Hindlimb muscle (tissue), 1 donor: ENCODE data around the gene EPOP. TPM values are rescaled to one million over a fixed set of nuclear protein-coding genes. Genes with fewer than 3 reads are reported as not detected.
"Not testable (repeated sequence)": the region's sequence is repeated elsewhere in the genome, so short reads cannot be mapped to it uniquely, and the experiment has no call there.

Source experiments
- DNase-seq: peaks from one replicate; pipeline ENCODE4 v3.0.0-alpha.2; 2013
- polyA plus RNA-seq: library from polyadenylated mRNA; unstranded; fragments of 120-200 nt; gene quantifications from one replicate; pipeline ENCODE4 v1.2.1, GENCODE V29; 2013; ENCODE audit not compliant: insufficient read length

EPOP gene
- polyA plus RNA-seq, 1 donor, result 0.48 TPM

DNA sequence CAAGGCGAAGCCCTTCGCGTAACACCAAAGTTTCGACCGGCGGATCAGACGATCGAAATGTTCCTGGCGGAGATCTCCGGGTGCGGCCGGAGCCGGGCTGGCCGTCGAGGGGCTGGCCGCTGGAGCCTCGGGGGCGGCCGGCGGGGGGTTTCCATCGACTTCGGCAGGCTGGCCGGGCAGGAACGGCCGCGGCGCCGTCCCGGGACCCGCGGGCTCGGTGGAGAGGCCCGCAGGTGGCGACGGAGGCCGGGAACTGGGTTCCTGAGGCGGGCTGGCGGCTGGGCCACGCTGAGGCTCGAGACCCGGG lies 1.1 kb downstream of the EPOP start:
- DNase-seq, result no peak

DNA sequence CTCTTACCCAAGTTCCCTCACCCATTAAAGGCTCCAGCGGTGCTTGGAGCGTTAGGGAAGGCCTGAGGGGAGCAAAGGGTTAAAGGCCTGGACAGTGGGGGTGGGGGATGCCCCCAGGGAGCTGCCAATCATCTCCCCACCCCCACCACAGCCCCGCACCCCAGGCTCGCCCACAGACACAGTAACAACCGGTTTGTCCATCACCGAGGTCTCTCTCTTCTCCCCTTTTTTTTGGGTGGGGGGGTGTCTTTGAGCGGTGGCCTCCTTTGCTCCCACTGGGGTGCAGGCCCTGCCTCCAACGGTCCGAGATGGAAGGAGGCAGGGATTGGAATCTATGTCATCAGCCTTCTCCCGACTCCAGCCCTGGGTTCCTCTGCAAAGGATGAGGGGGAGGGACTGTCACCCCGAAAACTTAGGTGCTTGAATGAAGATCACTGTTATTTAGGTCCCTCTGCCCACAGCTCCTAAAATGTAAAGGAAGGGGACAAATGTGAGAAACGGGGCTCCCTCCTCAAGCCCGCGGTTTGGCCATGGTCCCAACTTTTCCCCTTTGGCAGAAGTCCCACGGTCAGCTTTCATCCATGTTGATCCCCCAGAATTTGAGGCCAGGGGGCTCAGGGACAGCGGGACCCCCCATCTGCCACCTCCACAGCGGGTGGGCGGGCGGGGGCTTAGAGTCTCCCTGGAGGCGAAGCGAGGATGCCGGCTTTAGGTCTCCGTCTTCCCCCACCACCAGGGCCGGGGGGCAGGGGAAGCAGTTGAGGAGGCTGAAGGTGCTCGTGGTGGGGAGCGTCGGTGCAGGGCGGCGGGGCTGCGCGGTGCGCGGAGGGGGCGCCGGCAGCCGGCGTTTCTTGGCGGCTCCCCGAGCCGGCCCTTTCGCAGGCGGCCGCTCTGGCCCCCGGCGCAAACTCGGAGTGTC lies 1.7 kb downstream of the EPOP start:
- no peak for DNase-seq

DNA sequence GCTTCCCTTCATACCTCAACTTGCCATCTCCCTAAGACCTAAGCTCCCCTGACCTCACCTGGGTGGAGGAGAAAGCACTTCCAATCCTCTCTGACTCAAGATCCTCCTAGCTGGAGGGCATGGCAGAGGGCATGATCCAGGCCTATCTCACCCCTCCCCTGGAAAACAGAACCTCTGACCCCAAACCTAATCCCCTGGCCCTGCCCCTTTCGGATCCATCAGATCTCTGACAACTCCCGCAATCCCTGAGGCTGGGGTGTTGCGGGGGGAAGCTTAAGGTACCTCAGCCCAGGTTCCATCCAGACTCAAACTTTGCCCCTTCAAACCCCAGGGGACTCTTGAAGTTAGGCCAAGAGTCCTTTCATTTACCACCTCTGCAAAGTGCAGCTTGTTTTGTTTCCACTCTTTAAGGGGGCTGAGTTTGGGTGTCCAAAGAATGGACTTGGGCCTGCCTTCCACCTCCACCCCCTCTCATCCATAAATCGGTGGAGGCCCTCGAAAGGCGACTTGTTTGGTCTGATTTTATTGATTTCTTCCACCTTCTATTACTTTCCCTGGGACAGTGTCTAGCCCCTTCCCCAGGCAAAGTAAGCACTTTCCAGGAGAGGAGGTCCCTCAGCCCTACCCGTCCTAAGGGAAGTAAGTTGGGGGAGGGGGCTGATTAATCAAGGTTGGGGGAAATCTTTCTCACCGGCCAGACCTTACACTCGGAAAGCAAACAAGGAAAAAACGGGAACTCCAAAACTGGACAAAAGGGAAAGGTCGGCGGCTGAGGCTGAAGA lies 2.6 kb downstream of the EPOP start:
- DNase-seq, result no peak

DNA sequence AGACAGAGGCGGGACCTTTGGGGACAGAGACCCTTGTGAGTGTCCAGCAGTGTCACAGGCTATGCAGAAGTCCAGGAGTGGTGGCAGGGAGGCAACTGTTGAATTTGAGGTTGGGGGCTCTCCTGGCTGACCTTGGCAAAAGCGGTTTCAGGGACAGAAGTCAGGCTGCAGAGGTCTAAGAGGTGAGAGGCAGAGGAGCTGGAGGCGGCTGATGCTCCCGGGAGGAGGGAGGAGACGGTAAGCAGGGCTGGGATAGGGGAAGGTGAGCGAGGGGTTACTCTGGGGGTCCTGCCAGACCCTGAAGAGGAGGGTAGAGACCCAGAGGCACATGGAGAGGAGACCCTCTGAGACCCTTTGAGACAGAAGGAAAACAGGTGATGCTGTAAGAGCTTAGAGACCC lies 5.2 kb downstream of the EPOP start:
- no peak for DNase-seq

DNA sequence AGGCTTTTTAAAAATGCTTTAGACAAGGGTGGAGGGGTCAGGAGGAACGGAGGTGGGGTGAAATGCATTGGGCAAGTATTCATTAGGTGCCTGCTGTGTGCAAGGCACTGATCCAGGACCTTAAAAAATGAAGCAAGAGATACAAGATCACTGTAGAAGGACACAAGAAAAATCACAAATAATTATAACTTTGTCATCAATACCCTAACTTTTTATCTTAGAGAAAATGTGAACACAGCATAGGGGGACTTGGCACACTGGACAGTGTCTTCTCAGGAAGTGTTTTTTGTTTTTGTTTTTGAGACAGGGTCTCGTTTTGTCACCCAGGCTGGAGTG lies 7.0 kb downstream of the EPOP start:
- no peak for DNase-seq

DNA sequence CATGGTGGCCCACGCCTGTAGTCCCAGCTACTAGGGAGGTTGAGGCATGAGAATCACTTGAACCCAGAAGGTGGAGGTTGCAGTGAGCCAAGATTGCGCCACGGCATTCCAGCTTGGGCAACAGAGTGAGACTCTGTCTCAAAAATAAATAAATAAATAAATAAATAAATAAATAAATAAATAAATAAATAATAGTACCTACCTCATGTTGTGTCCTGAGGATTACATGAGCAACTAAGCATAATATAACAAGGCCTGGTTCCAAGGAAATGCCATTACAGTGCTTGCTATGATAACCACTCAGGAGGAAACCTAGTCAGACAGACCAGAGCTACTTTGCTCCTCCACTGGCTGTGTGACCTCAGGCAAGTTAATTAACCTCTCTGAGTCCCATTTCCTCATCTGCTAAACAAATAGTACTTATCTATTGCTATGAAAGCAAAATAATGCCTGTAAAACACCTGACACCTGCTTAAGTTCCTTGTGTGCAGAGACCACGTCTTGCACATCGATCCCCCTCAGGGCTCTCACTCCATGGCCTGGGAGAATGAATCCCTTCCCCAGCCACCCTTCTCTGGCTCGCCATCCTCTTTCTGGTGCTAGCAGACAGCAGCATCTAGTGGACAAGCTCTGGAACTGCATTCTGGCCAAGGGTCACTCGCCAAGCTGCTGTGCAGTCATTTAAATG lies 7.5 kb downstream of the EPOP start:
- peak; percentile 68 for DNase-seq

DNA sequence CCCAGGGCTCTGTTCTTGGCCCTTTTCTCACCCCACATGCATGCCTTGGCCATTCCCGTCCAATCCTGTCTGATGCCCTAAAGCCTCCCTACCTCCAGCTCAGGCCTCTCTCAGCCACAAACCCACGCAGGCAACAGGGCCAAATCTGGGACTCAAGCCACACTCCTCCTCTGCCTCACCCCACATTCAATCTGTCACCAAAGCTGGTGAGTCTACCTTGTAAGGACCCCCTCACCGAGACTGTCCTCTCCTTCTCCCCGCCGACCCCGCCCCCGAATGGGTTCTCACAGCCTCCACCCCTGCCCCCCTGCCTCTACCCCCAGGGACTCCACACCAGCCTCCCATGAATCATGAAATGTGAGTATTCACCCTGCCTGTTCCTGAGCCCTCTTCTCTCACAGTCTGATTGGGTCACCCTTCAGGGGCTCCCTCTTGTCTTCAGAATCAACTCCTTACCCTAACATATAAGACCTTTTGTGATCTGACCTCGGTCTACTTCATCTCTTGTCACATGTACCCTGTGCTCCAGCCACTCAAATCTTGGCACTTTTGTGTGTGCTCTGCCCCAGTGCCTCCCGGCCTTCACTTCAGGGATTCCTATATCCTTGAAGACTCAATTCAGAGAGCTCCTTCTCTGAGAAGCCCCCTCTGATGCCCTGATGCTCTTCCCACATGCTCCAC lies 10.7 kb downstream of the EPOP start:
- no peak for DNase-seq

DNA sequence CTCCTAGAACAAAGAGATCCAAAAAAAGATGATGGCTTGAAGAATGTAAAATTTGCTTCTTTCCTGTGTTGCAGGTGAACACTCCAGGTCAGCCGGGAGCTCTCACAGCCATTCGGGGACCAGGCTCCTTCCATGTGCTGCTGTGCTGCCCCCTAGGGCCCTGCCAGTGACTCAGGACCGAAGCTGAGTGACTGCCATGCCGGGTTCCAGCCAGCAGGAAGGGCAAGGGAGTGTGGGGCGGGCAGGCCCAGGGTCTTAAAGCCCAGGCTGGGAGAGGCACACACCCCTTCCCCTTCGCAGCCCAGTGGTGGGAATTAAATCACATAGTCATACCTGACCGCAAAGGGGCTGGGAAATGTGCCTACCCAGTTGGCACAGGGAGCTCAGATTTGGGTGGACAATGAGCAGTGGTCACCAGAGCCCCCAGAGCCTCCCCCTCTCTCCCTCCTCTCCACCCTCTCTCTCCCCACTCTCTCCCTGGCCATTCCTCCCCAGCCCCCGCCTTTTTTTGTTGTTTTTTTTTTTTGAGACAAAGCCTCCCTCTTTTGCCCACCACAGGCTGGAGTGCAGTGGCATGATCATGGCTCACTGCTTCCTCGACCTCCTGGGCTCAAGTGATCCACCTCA lies 11.5 kb downstream of the EPOP start:
- no peak for DNase-seq

DNA sequence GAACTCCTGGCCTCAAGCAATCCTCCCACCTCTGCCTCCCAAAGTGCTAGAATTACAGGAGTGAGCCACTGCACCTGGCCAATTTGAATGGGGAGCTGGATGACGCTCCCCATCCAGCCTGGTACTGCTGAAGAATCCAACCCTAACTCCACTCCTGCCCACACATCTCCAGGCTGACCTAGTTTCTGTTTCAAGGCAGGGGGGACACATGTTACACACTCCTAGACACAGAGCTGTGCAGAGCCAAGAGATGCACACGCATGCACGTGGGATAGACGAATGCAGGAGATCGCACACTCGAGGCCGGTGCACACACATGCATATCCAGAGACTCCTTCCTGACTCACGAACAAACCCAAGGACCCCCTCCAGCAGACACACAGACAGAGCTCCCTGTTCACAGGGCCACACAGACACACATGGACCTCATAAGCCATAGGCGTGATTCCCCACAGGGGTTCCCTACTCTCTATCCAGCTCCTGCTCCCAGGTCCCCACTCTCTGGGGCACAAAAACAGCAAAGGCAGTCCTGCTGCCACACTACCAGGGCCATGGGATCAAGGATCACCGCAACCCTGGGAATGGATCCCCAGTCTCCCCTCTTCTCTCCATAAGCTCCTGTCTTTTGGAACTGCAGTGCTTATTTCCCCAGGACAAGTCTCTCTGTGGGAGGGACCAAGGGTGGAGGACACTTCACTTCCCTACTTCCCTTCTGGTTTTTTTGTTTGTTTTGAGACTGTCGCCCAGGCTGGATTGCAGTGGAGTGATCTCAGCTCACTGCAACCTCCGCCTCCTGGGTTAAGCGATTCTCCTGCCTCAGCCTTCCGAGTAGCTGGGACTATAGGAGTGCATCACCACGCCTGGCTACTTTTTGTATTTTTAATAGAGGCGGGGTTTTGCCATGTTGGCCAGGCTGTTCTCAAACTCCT lies 14.4 kb downstream of the EPOP start:
- no peak for DNase-seq

DNA sequence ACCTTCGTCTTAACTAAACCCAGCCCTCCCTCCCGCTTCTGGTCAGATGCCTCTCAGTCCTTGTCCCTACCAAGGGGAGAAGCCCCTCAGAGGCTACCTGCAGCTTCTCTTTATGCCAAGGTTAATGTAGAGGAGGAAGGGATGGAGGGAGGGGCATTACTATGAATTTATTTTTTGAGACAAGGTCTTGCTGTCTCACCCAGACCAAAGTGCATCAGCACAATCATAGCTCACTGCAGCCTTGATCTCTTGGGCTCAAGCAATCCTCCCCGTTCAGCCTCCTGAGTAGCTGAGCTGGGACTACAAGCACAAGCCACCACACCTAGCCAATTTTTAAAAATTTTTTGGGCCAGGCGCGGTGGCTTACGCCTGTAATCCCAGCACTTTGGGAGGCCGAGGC lies 15.3 kb downstream of the EPOP start:
- DNase-seq, result no peak

DNA sequence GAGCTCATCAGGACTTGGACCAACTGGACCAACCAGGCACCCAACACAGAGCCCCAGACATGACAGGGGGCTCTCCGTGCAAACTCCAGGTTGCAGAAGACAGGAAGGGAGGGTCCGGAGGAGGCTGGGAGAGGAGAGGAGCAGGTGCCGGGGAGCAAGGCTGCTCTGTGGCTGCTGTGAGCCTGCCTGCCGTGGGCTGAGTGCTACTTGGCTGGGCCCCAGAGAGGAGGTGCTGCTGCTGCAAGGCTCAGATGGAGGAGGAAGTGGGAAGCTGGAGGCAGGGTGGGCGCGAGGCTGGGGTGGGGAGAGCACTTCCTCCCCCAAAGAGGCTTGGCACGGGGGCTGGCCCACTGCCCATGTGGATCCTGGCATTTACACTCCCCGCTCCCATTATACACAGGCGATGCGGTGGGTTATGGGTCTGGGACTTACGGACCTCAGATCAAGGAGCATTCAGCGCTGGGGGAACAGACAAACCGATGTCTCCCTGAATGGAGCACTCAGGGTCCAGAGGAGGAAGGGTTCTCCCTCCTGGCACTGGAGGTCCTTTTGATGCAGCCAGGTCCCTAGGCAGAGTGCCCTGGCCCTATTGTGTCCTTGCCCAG lies 15.9 kb downstream of the EPOP start:
- DNase-seq, result no peak

DNA sequence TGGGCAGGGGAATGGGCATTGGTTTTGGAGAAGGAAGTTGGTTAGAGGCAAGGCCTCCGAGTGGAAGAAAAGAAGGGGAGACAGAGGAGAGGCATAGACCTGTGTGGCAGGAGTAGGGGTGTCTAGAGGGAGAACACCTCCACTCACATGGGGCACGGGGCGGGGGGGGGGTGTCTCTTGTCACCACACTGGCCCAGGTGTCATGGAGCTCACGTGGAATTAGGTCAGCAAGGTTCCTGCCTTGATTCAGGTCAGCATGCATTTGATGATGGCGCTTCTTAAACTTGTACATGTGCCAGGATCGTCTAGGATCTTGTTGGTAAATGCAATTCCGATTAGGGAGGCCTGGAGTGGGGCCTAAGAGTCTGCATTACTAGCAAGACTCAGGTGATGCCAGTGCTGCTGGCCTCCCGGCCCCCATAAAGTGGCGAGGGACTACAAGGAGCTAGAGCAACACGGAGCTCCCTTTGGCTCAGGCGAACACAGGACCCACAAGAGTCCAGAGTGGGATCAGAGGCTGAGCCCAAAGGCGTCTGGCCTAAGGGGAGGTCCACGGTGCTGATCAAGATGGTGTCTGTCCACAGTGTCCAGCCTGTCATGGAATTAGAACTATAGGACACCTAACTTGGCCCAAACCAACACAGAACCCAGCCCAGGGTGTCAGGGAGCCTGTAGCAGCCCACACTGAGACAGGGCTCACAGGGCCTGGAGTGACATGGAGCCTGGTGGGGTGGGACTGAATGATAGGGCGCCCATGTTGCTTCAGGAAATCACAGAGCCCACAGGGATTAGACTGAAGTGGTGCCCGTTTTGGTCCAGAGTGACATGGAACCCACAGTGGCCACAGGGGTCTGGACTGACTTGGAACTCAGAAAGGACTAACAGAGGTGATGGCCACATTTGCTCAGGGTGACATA lies 16.7 kb downstream of the EPOP start:
- no peak for DNase-seq

DNA sequence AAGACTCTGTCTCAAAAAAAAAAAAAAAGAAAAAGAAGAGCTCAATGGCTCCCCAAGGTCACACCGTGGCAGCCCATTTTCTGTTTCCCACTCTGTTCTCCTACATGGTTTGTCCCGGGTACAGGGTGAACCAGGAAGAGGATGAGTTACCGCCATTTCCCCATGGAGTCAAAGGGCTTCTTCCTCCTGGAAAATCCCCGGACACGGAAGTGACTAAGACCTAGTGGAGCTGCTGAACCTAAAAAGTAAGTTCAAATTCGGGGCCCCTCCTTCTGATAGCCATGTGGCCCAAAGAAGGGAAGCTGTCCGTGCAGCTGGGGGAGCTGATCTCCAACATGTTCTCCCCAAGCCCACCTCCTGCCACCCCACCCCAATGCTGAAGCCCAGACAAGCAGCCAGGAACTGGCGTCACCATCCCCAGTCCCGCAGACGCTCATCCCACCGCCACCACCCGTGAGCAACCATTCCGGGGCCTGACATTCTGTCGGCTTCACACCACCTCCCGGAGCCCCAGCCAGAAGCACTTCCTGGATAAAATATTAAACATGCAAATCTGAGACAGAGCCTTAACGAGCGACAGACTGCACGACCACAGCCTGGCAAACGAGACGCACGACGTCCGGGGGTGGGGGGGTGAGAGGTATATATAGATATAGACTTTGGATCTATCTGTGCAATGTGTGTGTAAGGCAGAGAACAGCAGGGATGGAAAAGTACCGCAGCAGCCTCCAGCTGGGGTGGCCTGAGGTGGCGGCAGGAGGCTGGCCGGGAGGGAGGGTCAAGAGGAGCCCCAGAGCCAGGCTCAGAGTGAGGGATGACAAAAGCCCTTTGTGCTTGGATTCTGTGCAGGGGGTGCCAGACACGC lies 17.6 kb downstream of the EPOP start:
- DNase-seq, result no peak

DNA sequence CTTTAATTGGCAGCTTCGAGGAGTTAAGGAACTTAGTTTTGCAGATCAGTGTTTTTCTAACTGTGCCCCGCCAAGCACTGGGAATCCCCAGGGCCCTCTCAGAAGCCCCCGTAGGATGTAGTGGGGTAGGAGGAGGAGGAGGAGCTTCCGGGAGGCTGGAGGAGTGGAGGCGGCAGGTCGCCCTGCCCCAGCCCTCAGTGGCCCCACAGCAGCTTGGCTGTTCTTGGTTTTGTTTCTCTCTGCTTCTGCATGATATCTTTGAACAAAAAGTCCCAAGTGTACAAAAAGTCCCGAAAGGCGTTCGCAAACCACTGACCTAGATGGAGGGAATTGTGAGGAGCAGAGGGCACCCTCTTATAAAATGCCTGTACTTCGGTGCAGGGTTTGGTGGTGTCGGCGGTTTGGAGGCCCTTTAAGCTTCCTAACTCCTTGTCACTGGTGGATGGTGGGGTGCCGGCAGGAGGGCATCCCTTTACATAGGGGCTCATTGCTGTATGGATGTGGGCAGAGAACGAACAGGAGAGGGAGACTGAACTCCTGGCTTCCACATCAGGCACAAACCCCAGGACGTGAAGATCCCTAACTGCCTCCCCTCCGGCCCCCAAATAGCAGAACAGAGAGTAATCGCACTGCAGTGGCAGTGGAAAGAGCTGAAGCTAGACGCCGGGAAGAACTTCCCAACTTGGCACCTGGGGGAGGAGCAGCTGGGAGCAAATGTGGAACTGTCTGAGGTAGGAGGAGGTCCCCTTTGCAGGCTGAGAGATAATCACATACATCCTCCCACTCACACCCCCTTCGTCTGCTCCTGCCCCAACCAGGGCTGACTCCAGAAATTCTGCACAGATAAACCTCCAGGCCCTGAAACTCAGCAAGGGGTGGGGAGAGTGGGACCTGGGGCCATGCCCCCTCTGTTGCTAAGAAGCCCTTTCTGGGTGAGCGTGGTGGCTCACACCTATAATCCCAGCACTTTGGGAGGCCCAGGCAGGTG lies 20.1 kb downstream of the EPOP start:
- no peak for DNase-seq

DNA sequence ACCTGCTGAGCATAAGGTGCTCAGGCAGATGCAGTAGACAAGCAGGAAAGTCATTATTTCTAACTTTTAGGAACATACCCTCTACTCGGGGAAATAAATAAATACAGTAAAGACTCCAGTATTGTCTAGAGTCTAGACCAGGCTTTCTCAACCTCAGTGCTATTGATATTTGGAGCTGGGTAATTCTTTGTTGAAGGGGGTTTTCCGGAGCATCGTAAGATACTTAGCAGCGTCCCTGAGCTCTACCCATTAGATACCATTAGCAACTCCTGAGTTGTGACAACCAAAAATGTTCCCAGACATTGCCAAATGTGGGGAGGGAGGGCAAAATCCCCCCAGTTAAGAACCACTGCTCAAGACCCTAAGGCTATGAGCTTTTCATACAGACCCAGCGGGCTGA lies 21.1 kb downstream of the EPOP start:
- DNase-seq, result no peak

DNA sequence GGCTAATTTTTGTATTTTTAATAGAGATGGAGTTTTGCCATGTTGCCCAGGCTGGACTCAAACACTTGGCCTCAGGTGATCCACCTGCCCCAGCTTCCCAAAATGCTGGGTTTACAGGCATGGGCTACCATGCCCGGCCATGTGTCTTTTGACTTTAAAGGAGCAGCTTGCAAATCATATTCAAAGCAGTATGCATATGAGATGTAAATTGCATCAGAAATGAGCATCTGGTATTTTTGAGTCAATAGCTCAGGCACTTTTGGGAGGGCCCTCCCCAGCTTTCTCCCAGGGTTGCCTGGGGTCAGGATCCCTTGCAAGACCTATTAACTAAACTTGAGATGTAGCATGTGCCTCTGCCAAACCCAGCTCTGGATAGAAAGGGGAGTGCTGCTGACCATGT lies 21.5 kb downstream of the EPOP start:
- no peak for DNase-seq

DNA sequence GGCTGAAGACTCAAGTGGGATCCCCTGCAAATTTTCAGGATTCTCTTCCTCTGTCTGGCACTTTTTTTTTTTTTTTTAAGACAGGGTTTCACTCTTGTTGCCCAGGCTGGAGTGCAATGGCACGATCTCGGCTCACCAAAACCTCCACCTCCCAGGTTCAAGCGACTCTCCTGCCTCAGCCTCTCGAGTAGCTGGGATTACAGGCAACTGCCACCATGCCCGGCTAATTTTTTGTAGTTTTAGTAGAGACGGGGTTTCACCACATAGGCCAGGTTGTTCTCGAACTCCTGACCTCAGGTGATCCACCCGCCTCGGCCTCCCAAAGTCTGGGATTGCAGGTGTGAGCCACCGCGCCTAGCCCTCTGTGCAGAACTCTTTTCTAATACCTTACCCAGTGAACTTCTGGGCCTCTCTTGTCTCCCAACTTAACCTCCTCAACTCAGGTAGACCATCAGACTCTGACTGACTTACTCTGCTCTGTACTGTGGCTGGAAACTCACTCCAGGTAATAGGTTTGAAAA lies 24.0 kb downstream of the EPOP start:
- not testable (repeated sequence) for DNase-seq
